WTC11 (cell line): ENCODE measurements around the gene LRMDA. TPM values are rescaled to one million over a fixed set of nuclear protein-coding genes. Genes with fewer than 3 reads are reported as not detected.

Source experiments
- ATAC-seq: fragments of 200-7000 bp; cut with Tn5 transposase; 2 replicates; pipeline ENCODE4 v1.10.0; 2021; ENCODE audit warnings: mild to moderate bottlenecking, moderate library complexity
- CTCF ChIA-PET: fragments of 300-600 bp; sonication (Branson Sonifier 250); formaldehyde crosslinking; loops from one replicate; lab custom pipeline; 2021; ENCODE audit warnings: antibody characterized with exemption; lab: Charles Lee
- POLR2A ChIA-PET: fragments of 350-600 bp; sonication (Branson Sonifier 250); formaldehyde crosslinking; loops from one replicate; lab custom pipeline; 2021; ENCODE audit warnings: antibody characterized with exemption; lab: Charles Lee
- DNase-seq: peaks from one replicate; pipeline ENCODE4 v3.0.0; 2021; ENCODE audit warnings: low spot score
- H3K27ac Mint-ChIP-seq: 2 replicates; pipeline ENCODE4 v1.8.0; 2021; ENCODE audit warnings: mixed read lengths
- H3K27me3 Mint-ChIP-seq: 2 replicates; pipeline ENCODE4 v1.8.0; 2021; ENCODE audit warnings: low read depth, mild to moderate bottlenecking, moderate library complexity, mixed read lengths
- H3K36me3 Mint-ChIP-seq: 2 replicates; pipeline ENCODE4 v1.8.0; 2021; ENCODE audit warnings: mixed read lengths
- H3K4me1 Mint-ChIP-seq: 2 replicates; pipeline ENCODE4 v1.8.0; 2022; ENCODE audit warnings: mixed read lengths
- H3K4me3 Mint-ChIP-seq: 2 replicates; pipeline ENCODE4 v1.8.0; 2021; ENCODE audit warnings: mild to moderate bottlenecking, moderate library complexity, mixed read lengths
- H3K9me3 Mint-ChIP-seq: 2 replicates; pipeline ENCODE4 v1.8.0; 2021; ENCODE audit warnings: mixed read lengths
- ATF1 ChIP-seq: sonication (generic); formaldehyde crosslinking; IDR thresholded peaks from 2 replicates; pipeline ENCODE4 v1.8.1; 2023; ENCODE audit warnings: mild to moderate bottlenecking, moderate library complexity, missing genetic modification reagents
- CDX4 ChIP-seq: fragments of 250-450 bp; sonication (Bioruptor Pico); IDR thresholded peaks from 2 replicates; pipeline ENCODE4 v1.9.0; 2021; ENCODE audit warnings: moderate library complexity, mild to moderate bottlenecking, inconsistent platforms, borderline replicate concordance
- EMX1 ChIP-seq: fragments of 250-450 bp; sonication (Bioruptor Pico); IDR thresholded peaks from 2 replicates; pipeline ENCODE4 v1.8.0; 2021; ENCODE audit warnings: mild to moderate bottlenecking
- HMGA2 ChIP-seq: fragments of 250-450 bp; sonication (Bioruptor Pico); IDR thresholded peaks from 2 replicates; pipeline ENCODE4 v1.4.0; 2021; ENCODE audit warnings: mild to moderate bottlenecking, moderate library complexity
- JAZF1 ChIP-seq: fragments of 250-450 bp; sonication (Bioruptor Pico); IDR thresholded peaks from 2 replicates; pipeline ENCODE4 v1.9.0; 2021; ENCODE audit warnings: moderate library complexity, mild to moderate bottlenecking, inconsistent platforms
- MLX ChIP-seq: sonication (generic); formaldehyde crosslinking; IDR thresholded peaks from 2 replicates; pipeline ENCODE4 v1.8.1; 2023; ENCODE audit warnings: mild to moderate bottlenecking, missing genetic modification reagents, moderate library complexity
- NR2C2 ChIP-seq: sonication (generic); formaldehyde crosslinking; IDR thresholded peaks from 2 replicates; pipeline ENCODE4 v1.8.0; 2022; ENCODE audit warnings: mild to moderate bottlenecking, missing genetic modification reagents
- OVOL2 ChIP-seq: fragments of 250-450 bp; sonication (Bioruptor Pico); IDR thresholded peaks from 2 replicates; pipeline ENCODE4 v1.9.0; 2021; ENCODE audit warnings: mild to moderate bottlenecking, borderline replicate concordance
- PRDM15 ChIP-seq: sonication (generic); formaldehyde crosslinking; IDR thresholded peaks from 2 replicates; pipeline ENCODE4 v1.8.0; 2022; ENCODE audit warnings: missing genetic modification reagents
- RORB ChIP-seq: fragments of 250-450 bp; sonication (Bioruptor Pico); IDR thresholded peaks from 2 replicates; pipeline ENCODE4 v1.9.0; 2021; ENCODE audit warnings: mild to moderate bottlenecking
- ZNF416 ChIP-seq: fragments of 250-450 bp; sonication (Bioruptor Pico); IDR thresholded peaks from 2 replicates; pipeline ENCODE4 v1.9.0; 2021; ENCODE audit warnings: mild to moderate bottlenecking, inconsistent platforms
- ZNF512 ChIP-seq: sonication (generic); formaldehyde crosslinking; IDR thresholded peaks from 2 replicates; pipeline ENCODE4 v1.8.1; 2022; ENCODE audit warnings: missing genetic modification reagents, borderline replicate concordance
- ZNF671 ChIP-seq: fragments of 250-450 bp; sonication (Bioruptor Pico); IDR thresholded peaks from 2 replicates; pipeline ENCODE4 v1.8.0; 2021; ENCODE audit warnings: mild to moderate bottlenecking
- total RNA-seq: library from RNA; stranded (reverse); gene quantifications from 3 replicates; pipeline ENCODE4 v1.2.3, GENCODE V29; 2021
- TF ChIP-seq, protein P1 (sequence below): sonication (generic); formaldehyde crosslinking; IDR thresholded peaks from 2 replicates; pipeline ENCODE4 v1.8.0; 2022; ENCODE audit warnings: mild to moderate bottlenecking, missing genetic modification reagents
- TF ChIP-seq, protein P2 (sequence below): sonication (generic); formaldehyde crosslinking; IDR thresholded peaks from 2 replicates; pipeline ENCODE4 v1.8.0; 2022; ENCODE audit warnings: mild to moderate bottlenecking, missing genetic modification reagents
- TF ChIP-seq, protein P3 (sequence below): fragments of 200-600 bp; IDR thresholded peaks from 2 replicates; pipeline ENCODE4 v1.8.0; 2022; ENCODE audit warnings: antibody characterized with exemption
- TF ChIP-seq, protein P4 (sequence below): sonication (generic); formaldehyde crosslinking; IDR thresholded peaks from 2 replicates; pipeline ENCODE4 v1.8.1; 2022; ENCODE audit warnings: mild to moderate bottlenecking, missing genetic modification reagents, moderate library complexity, borderline replicate concordance

Gene LRMDA
- total RNA-seq, 1 experiment from 2014 or later: 0.92 TPM

DNA sequence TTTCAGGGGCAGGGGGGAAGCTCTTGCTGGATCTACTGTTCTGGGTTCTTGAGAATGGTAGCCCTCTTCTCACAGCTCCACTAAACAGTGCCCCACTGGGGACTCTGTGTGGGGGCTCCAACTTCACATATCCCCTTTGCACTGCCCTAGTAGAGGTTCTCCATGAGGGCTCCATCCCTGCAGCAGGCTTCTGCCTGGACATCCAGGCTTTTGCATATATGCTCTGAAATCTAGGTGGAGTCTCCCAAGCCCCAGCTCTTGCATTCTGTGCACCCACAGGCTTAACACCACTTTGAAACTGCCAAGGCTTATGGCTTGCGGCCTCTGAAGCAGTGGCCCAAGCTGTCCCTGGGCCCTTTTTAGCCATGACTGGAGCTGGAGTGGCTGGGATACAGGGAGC is 150.7 kb downstream of the LRMDA start:
- DNase-seq: no peak
- Mint-ChIP-seq H3K4me3 (no peak overlapping the region), H3K27ac (no peak overlapping the region), H3K9me3 (peaks cover 72% of the 10 kb centered on the region), H3K4me1 (no peaks in the 10 kb centered on the region), H3K27me3 (peaks cover 21% of the 10 kb centered on the region), H3K36me3 (peaks cover 68% of the 10 kb centered on the region)
- no peak for ATAC-seq
- ChIA-PET CTCF (no interaction called here), POLR2A (no interaction called here)
- TF ChIP-seq ZNF416 (CRISPR knock-in tag) (no peak), NR2C2 (CRISPR knock-in tag) (no peak), PRDM15 (CRISPR knock-in tag) (no peak), ZNF512 (CRISPR knock-in tag) (no peak), JAZF1 (CRISPR knock-in tag) (no peak), RORB (CRISPR knock-in tag) (no peak), ATF1 (no peak), MLX (CRISPR knock-in tag) (no peak), CDX4 (no peak), ZNF671 (CRISPR knock-in tag) (no peak), HMGA2 (no peak), OVOL2 (CRISPR knock-in tag) (no peak), EMX1 (CRISPR knock-in tag) (no peak)
- TF ChIP-seq, protein P1, sequence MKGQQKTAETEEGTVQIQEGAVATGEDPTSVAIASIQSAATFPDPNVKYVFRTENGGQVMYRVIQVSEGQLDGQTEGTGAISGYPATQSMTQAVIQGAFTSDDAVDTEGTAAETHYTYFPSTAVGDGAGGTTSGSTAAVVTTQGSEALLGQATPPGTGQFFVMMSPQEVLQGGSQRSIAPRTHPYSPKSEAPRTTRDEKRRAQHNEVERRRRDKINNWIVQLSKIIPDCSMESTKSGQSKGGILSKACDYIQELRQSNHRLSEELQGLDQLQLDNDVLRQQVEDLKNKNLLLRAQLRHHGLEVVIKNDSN (CRISPR knock-in tag): no peak
- TF ChIP-seq, protein P2, sequence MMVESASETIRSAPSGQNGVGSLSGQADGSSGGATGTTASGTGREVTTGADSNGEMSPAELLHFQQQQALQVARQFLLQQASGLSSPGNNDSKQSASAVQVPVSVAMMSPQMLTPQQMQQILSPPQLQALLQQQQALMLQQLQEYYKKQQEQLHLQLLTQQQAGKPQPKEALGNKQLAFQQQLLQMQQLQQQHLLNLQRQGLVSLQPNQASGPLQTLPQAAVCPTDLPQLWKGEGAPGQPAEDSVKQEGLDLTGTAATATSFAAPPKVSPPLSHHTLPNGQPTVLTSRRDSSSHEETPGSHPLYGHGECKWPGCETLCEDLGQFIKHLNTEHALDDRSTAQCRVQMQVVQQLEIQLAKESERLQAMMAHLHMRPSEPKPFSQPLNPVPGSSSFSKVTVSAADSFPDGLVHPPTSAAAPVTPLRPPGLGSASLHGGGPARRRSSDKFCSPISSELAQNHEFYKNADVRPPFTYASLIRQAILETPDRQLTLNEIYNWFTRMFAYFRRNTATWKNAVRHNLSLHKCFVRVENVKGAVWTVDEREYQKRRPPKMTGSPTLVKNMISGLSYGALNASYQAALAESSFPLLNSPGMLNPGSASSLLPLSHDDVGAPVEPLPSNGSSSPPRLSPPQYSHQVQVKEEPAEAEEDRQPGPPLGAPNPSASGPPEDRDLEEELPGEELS (CRISPR knock-in tag): no peak
- TF ChIP-seq, protein P3, sequence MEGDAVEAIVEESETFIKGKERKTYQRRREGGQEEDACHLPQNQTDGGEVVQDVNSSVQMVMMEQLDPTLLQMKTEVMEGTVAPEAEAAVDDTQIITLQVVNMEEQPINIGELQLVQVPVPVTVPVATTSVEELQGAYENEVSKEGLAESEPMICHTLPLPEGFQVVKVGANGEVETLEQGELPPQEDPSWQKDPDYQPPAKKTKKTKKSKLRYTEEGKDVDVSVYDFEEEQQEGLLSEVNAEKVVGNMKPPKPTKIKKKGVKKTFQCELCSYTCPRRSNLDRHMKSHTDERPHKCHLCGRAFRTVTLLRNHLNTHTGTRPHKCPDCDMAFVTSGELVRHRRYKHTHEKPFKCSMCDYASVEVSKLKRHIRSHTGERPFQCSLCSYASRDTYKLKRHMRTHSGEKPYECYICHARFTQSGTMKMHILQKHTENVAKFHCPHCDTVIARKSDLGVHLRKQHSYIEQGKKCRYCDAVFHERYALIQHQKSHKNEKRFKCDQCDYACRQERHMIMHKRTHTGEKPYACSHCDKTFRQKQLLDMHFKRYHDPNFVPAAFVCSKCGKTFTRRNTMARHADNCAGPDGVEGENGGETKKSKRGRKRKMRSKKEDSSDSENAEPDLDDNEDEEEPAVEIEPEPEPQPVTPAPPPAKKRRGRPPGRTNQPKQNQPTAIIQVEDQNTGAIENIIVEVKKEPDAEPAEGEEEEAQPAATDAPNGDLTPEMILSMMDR: no peak
- TF ChIP-seq, protein P4, sequence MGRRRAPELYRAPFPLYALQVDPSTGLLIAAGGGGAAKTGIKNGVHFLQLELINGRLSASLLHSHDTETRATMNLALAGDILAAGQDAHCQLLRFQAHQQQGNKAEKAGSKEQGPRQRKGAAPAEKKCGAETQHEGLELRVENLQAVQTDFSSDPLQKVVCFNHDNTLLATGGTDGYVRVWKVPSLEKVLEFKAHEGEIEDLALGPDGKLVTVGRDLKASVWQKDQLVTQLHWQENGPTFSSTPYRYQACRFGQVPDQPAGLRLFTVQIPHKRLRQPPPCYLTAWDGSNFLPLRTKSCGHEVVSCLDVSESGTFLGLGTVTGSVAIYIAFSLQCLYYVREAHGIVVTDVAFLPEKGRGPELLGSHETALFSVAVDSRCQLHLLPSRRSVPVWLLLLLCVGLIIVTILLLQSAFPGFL (CRISPR knock-in tag): no peak
